Measurements from ENCODE around the gene UACA. TPM values are rescaled to one million over a fixed set of nuclear protein-coding genes. Genes with fewer than 3 reads are reported as not detected.

UACA gene
- total and polyA plus RNA-seq, 2 experiments from 2014 or later, result 21.5 to 35.8 TPM

DNA sequence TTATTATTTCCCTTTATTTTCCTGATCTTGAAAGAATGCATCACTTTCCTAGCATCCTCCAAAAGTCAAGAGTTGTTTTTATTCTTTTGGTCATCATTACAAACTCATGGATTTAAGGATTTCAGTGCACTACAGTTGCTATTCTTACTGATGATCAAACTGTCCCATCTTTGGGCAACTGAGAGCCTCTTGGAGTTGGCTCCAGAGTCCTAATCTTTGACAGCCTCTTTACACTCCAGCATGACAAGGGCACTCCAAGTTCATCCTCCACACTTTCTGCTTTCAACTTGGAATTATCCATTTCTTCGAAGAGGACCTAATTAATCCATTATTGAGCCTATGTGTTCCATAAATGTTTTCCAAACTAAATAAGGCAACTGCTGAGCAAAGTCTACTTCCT, 5.7 kb downstream of the UACA start:
- Mint-ChIP-seq H3K27me3 (ENCODE audit: insufficient read depth, low read depth, poor library complexity) (peaks cover 1% of the 10 kb centered on the region), H3K36me3 (ENCODE audit: low read depth) (no peaks in the 10 kb centered on the region), H3K4me1 (peaks cover 21% of the 10 kb centered on the region), H3K27ac (no peak overlapping the region), H3K4me3 (no peak overlapping the region), H3K9me3 (no peaks in the 10 kb centered on the region)
- Histone ChIP-seq H3K36me3 (ENCODE audit: insufficient read depth) (no peaks in the 10 kb centered on the region), H3F3A (replicated peaks; ENCODE audit: low read depth) (no peaks in the 10 kb centered on the region), H3K4me1 (ENCODE audit: insufficient read depth) (peaks cover 20% of the 10 kb centered on the region), H2AFZ (no peak overlapping the region), H3K27me3 (ENCODE audit: insufficient read depth) (peaks cover 13% of the 10 kb centered on the region; the same call in 1 of the 2 replicates), H3K79me2 (replicated peaks; ENCODE audit: insufficient read depth) (peaks cover 16% of the 10 kb centered on the region; the same call in 1 of the 2 replicates), H3K27ac (ENCODE audit: low read depth) (no peak overlapping the region), H4K20me1 (replicated peaks; ENCODE audit: insufficient read depth) (peaks cover 6% of the 10 kb centered on the region), H3K4me3 (no peak overlapping the region), H3K4me2 (no peak overlapping the region), H3K9me2 (ENCODE audit: insufficient read depth) (no peaks in the 10 kb centered on the region)
- TF ChIP-seq, protein P1, sequence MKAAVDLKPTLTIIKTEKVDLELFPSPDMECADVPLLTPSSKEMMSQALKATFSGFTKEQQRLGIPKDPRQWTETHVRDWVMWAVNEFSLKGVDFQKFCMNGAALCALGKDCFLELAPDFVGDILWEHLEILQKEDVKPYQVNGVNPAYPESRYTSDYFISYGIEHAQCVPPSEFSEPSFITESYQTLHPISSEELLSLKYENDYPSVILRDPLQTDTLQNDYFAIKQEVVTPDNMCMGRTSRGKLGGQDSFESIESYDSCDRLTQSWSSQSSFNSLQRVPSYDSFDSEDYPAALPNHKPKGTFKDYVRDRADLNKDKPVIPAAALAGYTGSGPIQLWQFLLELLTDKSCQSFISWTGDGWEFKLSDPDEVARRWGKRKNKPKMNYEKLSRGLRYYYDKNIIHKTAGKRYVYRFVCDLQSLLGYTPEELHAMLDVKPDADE (IDR thresholded peaks at IDR 0.05), result no peak
- no peak for TF ChIP-seq EZH2 (IDR thresholded peaks at IDR 0.05; ENCODE audit: low read depth, unreplicated experiment)
- TF ChIP-seq STAT1 (IDR thresholded peaks at IDR 0.05; ENCODE audit: unreplicated experiment), result no peak
- no peak for TF ChIP-seq POLR2AphosphoS5 (IDR thresholded peaks at IDR 0.05; ENCODE audit: low read depth)
- no peak for DNase-seq (ENCODE audit: low spot score)
- no peak for ATAC-seq

DNA sequence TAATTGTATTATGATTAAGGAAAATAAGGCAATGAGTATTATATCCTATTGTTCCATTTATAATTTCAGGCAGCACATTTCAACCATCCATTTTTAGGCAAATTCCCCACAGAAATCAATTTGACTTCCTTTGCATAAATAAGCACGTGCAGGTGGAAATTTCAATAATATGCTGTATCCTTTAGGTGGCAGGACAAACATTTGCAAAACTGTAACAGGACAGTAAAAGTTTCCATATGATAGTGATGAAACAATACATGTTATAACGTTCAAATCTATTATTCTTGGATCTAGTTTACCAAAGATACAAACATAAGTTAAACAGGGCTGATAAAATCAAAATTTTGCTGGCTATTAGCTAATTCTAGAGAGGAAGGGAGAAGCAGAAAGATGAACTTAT, 8.5 kb downstream of the UACA start:
- no peaks in the 10 kb centered on the region for H3K36me3 Mint-ChIP-seq (ENCODE audit: low read depth)
- no peaks in the 10 kb centered on the region for H3K36me3 ChIP-seq (ENCODE audit: insufficient read depth)
- no peaks in the 10 kb centered on the region for H3K9me3 Mint-ChIP-seq
- H3F3A ChIP-seq (replicated peaks; ENCODE audit: low read depth), result no peaks in the 10 kb centered on the region
- peaks cover 6% of the 10 kb centered on the region; the same call in 1 of the 2 replicates for H4K20me1 ChIP-seq (replicated peaks; ENCODE audit: insufficient read depth)
- no peak overlapping the region for H2AFZ ChIP-seq
- H3K4me2 ChIP-seq, result no peak overlapping the region
- ATAC-seq, result no peak
- no peak for TF ChIP-seq ZNF114 (CRISPR knock-in tag; IDR thresholded peaks at IDR 0.05)
- TF ChIP-seq ZNF331 (CRISPR knock-in tag; IDR thresholded peaks at IDR 0.05; ENCODE audit: low read depth), result no peak
- no peak overlapping the region for H3K27ac Mint-ChIP-seq
- peaks cover 1% of the 10 kb centered on the region for H3K27me3 Mint-ChIP-seq (ENCODE audit: insufficient read depth, low read depth, poor library complexity)
- peaks cover 17% of the 10 kb centered on the region; the same call in 2 of the 3 replicates for H3K4me1 Mint-ChIP-seq
- no peak for DNase-seq (ENCODE audit: low spot score)
- H3K4me3 ChIP-seq, result no peak overlapping the region
- no peaks in the 10 kb centered on the region for H3K9me2 ChIP-seq (ENCODE audit: insufficient read depth)
- no peak overlapping the region for H3K27ac ChIP-seq (ENCODE audit: low read depth)
- H3K4me3 Mint-ChIP-seq, result no peak overlapping the region
- peaks cover 19% of the 10 kb centered on the region for H3K4me1 ChIP-seq (ENCODE audit: insufficient read depth)
- H3K79me2 ChIP-seq (replicated peaks; ENCODE audit: insufficient read depth), result peaks cover 11% of the 10 kb centered on the region; the same call in 1 of the 2 replicates
- H3K27me3 ChIP-seq (ENCODE audit: insufficient read depth), result no peaks in the 10 kb centered on the region

DNA sequence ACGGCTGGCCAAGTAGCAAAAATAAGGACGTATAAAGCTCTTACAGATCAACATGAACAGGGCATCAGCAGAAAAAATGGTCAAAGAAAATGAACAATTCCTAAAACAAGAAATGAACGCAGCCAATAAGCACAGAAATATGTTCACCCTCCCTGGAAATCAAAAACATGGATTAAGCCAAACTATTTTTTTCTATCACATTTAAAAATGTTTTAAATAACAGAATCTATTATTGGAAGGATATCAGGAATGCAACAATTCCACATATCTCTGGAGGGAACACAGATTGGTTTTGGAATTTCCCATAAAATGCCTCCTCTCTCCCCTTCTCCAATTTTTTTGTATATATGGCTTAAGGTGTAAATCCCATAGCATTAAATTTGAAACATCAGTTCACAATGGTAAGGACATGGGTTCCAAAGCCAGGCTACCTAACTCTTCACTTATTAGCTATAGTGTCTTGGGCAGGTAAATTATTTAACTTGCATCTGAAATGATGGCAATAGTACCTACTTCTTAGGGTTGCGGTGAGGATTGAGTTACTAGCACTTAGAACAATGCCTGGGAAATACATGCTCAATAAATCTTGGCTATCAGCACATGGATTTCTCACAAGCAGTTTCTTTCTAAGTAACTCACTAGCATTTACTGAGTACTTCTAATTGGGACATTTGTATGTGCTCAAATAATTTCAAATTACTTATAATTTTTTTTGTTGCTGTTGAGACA, 10.1 kb downstream of the UACA start:
- Histone ChIP-seq H3K27me3 (ENCODE audit: insufficient read depth) (no peaks in the 10 kb centered on the region), H3K4me2 (no peak overlapping the region), H3K36me3 (ENCODE audit: insufficient read depth) (no peaks in the 10 kb centered on the region), H3K9me2 (ENCODE audit: insufficient read depth) (no peaks in the 10 kb centered on the region), H3K27ac (ENCODE audit: low read depth) (no peak overlapping the region), H3K79me2 (replicated peaks; ENCODE audit: insufficient read depth) (peaks cover 5% of the 10 kb centered on the region; the same call in 1 of the 2 replicates), H3F3A (replicated peaks; ENCODE audit: low read depth) (no peaks in the 10 kb centered on the region), H3K4me1 (ENCODE audit: insufficient read depth) (peaks cover 9% of the 10 kb centered on the region), H4K20me1 (replicated peaks; ENCODE audit: insufficient read depth) (peaks cover 6% of the 10 kb centered on the region; the same call in 1 of the 2 replicates), H2AFZ (no peak overlapping the region), H3K4me3 (no peak overlapping the region)
- ATAC-seq (no peak), DNase-seq (ENCODE audit: low spot score) (no peak)
- no peak overlapping the region for H3K4me3 Mint-ChIP-seq
- peaks cover 10% of the 10 kb centered on the region; the same call in 2 of the 3 replicates for H3K4me1 Mint-ChIP-seq
- no peaks in the 10 kb centered on the region for H3K36me3 Mint-ChIP-seq (ENCODE audit: low read depth)
- no peaks in the 10 kb centered on the region for H3K9me3 Mint-ChIP-seq
- H3K27ac Mint-ChIP-seq, result no peak overlapping the region
- H3K27me3 Mint-ChIP-seq (ENCODE audit: insufficient read depth, low read depth, poor library complexity), result peaks cover 1% of the 10 kb centered on the region
- TF ChIP-seq, protein P2, sequence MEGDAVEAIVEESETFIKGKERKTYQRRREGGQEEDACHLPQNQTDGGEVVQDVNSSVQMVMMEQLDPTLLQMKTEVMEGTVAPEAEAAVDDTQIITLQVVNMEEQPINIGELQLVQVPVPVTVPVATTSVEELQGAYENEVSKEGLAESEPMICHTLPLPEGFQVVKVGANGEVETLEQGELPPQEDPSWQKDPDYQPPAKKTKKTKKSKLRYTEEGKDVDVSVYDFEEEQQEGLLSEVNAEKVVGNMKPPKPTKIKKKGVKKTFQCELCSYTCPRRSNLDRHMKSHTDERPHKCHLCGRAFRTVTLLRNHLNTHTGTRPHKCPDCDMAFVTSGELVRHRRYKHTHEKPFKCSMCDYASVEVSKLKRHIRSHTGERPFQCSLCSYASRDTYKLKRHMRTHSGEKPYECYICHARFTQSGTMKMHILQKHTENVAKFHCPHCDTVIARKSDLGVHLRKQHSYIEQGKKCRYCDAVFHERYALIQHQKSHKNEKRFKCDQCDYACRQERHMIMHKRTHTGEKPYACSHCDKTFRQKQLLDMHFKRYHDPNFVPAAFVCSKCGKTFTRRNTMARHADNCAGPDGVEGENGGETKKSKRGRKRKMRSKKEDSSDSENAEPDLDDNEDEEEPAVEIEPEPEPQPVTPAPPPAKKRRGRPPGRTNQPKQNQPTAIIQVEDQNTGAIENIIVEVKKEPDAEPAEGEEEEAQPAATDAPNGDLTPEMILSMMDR (conservative IDR thresholded peaks at IDR 0.05; ENCODE audit: low read depth in 2 of 2), result no peak
- no peak for TF ChIP-seq EZH2phosphoT487 (IDR thresholded peaks at IDR 0.05; ENCODE audit: unreplicated experiment)
- no peak for TF ChIP-seq STAT1 (IDR thresholded peaks at IDR 0.05; ENCODE audit: unreplicated experiment)
- TF ChIP-seq POLR2AphosphoS5 (IDR thresholded peaks at IDR 0.05; ENCODE audit: low read depth), result no peak
- no peak for TF ChIP-seq ZNF114 (CRISPR knock-in tag; IDR thresholded peaks at IDR 0.05)
- TF ChIP-seq EZH2 (IDR thresholded peaks at IDR 0.05; ENCODE audit: low read depth, unreplicated experiment), result no peak
- TF ChIP-seq CREB1 (CRISPR knock-in tag; IDR thresholded peaks at IDR 0.05; ENCODE audit: low read depth), result no peak

Data from GM23338 (cell line).